Stimulated activated CD4-positive, alpha-beta T cell treated with anti-CD3 and anti-CD28 coated beads, TNF-alpha, amount 100 ng/mL, for 24 hours (primary cell): Measurements from ENCODE around the gene TIPRL.
A peak's percentile ranks its signal among the peaks of the same experiment; 100 is the strongest.
"Not testable (repeated sequence)": the region's sequence is repeated elsewhere in the genome, so short reads cannot be mapped to it uniquely, and the experiment has no call there.

Source experiments
- DNase-seq, 3 experiments: peaks; one replicate each; pipeline ENCODE4 v3.0.0-alpha.2; 2020; ENCODE audit warnings: low read depth in 3 of 3

The TIPRL gene

DNA sequence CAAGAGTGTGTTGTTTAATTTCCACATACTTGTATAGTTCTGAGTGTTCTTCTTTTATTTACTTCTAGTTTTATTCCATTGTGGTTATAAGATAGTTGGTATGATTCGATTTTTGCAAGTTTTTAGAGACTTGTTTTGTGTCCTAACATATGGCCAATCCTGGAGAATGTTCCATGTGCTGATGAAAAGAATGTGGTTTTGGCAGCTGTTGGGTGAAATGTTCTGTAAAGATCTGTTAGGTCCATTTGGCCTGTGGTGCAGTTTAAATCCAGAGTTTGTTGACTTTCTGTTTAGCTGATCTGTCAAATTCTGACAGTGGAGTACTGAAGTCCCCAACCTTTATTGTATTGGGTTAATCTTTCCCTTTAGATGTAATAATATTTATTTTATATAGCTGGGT is 19.5 kb upstream of the TIPRL start:
- no peak for DNase-seq

- DNase-seq, result no peak
Measured at GRCh38 chr1:168159979-168160378, 18.8 kb upstream of the TIPRL start.

DNA sequence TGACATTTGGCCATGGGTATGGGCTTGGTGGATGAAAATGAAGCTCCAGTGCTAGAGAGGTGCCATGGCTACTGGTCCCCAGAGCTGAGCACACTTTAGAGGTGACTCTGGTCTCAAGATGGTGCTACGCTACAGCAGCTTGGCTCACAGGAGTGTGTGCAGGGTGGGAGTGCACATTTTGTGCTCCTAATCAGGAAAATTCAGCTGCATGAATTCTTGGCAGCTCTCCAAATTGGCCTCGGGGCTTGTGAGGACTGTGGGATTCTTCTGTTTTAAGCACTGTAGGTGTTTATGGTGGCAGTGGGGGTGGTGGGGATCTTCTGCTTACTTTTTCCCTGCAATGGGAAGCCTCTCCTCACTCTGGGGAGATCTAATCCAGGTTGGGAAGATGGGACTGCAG is 17.3 kb upstream of the TIPRL start:
- DNase-seq, result no peak

- no peak for DNase-seq
Measured at GRCh38 chr1:168163670-168164069, 15.1 kb upstream of the TIPRL start.

- DNase-seq, result no peak
Measured at GRCh38 chr1:168164771-168165170, 14.0 kb upstream of the TIPRL start.

DNA sequence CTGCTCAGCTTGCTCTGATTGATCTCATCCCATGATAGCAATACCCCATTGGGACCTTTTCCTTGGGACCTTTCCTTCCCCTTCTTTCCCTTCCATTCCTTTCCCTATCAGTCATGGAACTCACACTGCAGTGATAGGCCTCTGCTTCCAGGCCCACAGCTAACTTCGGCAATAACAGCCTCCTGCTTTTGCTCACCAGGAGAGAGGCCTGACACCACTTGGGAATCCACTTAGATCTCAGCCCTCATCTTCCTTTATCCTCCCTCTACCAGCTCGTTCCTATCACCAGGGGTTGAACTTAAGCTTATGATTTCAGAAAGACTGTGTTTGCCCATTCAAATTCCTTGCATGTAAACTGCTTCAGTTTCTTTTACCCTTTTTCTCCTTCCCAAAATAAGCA is 11.0 kb upstream of the TIPRL start:
- DNase-seq, result no peak

DNA sequence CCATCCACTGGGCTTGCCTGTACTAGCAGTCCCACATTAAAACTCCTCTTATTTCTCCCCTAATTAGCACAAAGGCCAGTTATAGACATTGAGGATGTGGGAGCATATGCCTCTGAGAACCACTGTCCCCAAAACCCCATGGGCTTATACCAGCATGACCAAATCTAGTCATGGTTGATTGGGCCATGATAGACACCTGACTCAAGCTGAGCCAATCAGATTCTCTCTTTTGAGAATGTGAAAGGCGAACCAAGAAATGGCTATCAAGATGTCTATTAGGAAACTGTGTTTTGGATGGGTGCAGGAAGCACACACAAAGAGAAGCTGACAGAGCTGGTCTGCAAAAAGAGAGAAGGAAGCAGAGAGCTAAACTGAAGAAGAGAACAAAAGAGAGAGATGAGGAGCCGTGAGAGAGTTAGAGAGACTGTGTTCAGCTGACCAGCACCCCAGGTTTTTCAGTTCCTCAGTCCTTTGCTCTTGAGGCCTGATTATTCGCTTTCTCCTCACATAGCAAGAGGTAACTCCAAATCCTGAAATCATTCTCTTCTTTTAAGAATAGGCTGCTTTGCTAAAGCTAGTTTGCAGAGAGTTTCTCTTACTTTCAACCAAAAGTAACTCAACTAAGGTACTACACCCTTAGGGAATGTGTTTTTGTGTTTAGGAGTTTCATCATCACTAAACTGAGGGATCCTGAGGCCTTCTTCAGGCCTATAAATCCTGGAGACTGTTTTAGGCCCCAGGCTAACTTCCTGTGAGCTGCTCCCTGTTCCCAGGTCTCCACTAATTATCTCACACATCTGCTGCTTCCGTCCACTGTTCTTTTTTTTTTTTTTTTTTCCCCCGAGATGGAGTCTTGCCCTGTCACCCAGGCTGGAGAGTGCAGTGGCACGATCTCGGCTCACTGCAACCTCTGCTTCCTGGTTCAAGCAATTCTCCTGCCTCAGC is 7.9 kb upstream of the TIPRL start:
- no peak for DNase-seq

DNA sequence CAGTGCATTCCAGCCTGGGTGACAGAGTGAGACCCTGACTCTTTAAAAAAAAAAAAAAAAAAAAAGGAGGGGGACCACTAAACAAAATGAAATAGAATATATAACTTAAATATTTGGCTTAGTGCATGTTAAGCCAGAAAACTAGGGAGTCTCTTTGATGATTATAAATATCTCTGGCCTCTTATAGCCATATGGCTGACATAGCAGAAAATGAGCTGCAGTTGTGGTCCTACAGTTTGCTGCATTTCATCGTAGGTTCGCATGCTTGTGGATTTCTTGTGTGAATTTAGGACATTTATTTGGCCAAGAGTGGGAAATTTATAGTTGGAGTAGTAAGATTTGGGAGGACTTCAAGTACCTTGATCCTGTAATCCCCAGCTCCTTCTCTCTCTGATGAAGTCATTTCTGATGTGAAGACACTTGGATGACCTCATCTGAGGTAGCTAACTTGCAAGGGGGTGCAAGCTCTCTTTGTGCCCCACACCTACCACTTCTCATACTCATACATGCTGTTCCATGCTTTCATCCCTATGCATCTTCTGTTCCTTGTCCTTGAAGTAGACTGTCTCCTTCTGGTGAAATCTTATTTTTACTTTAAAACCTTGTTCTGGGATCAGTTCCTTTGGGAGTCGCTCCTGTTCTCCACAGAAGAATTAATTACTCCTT is 6.4 kb upstream of the TIPRL start:
- no peak for DNase-seq

DNA sequence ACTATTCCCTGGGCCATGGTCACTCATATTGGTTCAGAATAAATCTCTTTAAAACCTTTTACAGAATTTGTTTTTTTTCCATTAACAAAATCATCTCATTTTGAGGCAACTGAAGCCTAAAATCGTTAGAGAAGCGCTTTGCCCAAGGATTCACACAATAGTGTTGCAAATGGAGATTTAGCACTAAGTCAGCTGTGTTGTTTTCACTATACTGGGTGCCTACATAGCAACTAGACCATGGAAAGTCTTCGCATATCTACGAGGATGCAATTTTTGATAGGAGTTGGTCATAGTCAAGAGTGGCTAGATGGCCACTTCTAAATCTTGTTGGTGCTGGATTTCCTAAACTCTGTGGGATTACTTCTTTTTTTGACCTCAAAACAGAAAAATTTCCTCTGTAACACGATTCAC is 530 bp upstream of the TIPRL start:
- DNase-seq, result no peak

GRCh38 chr1:168179438-168180147 is 831 bp downstream of the TIPRL start:
- DNase-seq, result peak in 1 of 3 experiments; percentile 5

DNA sequence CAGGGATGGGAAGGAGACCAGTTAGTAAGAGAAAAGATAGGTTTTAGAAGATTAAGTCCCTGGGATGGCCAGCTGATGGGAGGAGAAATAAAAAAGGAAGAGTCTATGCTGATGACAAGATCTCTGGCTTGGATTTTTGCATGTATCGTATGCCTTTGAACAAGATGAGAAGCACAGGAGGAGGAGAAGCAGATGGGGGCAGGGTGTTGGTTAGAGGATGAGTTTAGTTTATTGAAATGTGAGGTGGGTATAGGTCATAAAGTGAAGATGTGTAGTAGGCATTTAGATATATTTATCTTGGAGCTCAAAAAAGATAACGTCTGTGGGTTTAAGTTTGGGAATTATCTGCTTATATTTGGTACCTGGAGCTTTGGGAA is 1.4 kb downstream of the TIPRL start:
- no peak for DNase-seq

DNA sequence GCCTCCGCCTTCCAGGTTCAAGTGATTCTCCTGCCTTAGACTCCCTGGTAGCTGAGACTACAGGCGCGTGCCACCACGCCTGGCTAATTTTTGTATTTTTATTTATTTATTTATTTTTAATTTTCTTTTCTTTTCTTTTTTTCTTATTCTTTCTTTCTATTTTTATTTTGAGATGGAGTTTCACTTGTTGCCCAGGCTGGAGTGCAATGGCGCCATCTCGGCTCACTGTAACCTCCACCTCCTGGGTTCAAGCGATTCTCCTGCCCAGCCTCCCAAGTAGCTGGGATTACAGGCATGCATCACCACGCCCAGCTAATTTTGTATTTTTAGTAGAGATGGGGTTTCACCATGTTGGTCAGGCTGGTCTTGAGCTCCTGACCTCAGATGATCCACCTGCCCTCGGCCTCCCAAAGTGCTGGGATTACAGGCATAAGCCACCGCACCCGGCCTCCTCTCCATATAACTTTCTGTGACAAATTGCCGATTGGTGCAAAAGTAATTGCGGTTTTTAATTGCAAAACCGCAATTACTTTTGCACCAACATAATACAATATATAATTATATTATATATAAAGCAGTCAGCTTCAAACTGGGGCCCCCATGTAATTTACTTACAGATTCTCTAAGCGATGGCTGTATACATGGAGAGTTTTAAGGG is 2.4 kb downstream of the TIPRL start:
- not testable (repeated sequence) for DNase-seq

DNA sequence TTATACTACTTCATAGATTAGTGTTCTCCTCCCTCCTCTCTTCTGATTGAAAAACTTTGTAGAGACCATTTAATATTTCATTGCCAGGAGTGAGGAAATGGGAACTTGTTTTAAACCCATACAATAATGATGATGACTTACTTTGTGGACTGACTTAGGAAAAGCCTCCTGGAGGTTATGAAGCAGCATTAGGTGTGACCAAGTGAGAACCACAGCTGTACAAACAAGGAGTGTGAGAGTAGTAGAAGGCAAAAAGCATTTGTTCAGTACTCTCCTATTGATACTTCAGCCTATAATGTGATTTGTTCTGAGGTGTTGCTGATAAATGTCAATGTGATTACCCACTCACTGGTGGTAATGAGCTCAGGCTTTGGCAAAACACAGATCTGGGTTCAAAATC is 8.4 kb downstream of the TIPRL start:
- DNase-seq, result no peak

DNA sequence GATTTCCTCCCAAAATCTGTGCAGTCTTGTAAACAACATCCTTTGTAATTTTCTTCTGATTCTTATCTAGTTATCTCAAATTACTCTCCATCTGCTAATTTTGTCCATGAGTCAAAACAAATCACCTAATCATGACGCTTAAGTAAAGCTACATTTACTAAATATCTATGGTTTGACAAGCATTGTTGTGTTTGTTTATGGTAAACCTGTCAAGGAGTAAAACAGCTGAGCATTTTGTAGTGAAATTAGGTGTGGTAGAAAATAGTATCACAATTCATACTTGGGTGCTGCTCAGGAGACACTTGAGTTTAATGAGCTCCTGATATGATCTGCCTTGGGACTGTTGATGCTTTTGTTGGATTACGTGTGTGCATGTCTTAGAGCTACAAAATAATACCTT is 11.6 kb downstream of the TIPRL start:
- no peak for DNase-seq

DNA sequence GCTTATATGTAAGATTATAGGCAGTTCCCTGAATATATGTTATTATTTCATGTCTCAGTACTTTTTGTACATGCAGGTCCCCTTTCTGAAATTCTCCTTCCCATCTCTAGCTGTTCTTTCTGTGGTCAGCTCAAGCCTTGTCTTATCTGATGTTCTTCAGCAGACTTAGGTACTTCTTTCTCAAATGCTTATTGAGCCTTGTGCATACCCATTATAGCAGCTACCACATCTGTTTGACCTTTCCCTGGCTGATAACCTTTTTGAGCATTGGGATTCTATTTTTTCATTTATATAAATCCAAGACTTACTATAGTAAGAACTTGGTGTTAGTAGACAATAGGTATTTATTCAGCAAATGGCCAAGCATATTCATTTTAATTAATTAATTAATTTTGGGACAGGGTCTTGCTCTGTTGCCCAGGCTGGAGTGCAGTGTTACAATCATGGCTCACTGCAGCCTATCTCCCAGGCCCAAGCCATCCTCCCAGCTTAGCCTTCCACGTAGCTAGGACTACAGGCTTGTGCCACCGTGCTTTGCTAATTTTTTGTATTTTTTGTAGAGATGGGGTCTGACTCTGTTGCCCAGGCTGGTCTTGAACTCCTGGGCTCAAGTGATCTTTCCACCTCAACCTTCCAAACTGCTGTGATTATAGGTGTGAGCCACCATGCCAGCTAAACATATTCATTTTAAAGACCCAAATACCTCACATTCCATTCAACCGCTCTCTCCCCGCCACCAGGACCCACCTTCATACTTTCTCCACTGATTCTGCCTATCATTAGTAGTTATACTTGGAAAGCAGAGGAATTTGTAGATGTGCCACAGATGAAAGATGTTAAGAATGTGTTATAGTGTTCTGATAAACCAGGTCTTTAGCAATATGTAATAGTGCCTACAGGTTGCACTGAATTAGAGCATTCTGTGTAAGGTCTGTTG is 16.7 kb downstream of the TIPRL start:
- no peak for DNase-seq

GRCh38 chr1:168199056-168199455 is 20.3 kb downstream of the TIPRL start:
- no peak for DNase-seq

DNA sequence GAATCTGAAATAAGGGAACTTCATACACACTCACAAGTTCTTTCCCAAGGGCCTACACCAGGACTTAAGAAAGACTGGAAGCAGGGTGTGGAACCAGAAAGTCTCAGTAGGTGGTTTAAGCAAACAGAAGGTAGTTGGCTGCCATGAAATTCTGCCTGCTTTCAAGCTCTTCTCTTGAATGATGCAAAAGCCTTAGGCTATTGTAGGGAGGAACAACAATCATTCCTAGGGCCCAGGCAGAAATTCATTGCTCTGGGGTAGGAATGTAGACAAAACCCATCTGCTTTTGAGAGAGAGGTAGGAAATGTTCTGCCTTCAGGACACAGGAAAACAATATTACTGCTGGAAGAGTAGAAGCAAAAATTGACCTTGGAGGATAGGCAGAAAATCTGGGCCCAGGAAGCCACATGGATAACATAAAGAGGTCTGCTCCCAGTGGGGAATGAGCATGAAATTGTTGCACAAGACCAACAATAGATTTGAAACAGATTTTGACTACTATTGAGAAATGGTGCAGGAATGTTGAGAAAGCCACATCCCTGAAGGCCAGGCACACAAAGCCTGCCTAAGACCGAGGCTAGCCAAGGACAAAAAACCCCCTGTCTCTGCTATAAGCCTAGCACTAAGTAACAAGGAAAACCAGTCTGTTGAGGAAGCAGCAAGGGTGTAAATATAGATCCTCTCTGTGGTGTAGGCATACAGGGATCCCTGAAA is 24.3 kb downstream of the TIPRL start:
- DNase-seq, result no peak

DNA sequence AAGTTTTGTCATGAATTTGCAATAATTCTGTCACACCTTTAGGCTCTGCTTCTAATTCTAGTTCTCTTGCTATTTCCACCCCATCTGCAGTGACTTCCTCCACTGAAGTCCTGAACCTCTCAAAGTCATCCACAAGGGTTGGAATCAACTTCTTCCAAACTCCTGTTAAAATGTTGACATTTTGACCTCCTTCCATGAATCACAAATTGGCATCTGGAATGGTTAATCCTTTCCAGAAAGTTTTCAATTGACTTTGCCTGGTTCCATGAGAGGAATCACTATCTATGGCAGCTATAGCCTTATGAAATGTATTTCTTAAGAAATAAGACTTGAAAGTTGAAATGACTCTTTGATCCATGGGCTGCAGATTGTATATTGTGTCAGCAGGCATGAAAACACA is 27.3 kb downstream of the TIPRL start:
- no peak for DNase-seq

- not testable (repeated sequence) for DNase-seq
Measured at GRCh38 chr1:168207673-168208072, 28.9 kb downstream of the TIPRL start.

DNA sequence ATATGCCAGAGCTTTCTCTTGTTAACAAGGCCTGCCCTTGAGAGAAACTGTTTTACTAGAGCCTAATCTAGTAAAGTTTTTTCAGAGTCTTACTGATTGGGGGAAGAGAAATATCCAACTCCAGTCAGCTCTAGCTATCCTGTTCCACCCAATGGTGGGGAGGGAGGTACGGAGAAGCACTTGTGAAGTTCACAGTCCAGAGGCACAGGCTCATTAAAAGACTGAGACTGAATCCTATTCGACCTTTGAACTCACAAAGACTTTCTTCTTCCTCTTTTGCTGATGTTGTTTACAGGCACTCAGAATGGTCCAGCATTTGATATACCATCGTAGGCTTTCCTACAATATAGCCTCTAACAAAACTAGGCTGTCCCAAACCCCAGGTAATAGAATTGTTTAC is 31.6 kb downstream of the TIPRL start:
- DNase-seq, result no peak
